ENCODE data around the gene B4GALT5. TPM values are rescaled to one million over a fixed set of nuclear protein-coding genes. Genes with fewer than 3 reads are reported as not detected.
"Not testable (repeated sequence)": the region's sequence is repeated elsewhere in the genome, so short reads cannot be mapped to it uniquely, and the experiment has no call there.

Gene B4GALT5
- polyA plus RNA-seq, 3 donors: 50.0 to 56.4 (median 50.1) TPM

- no peak for DNase-seq (ENCODE audit: low read depth in 3 of 3, low spot score in 2 of 3)
Measured at GRCh38 chr20:49633023-49633422, 80.7 kb downstream of the B4GALT5 start.

- DNase-seq (ENCODE audit: low read depth in 3 of 3, low spot score in 2 of 3): no peak
Measured at GRCh38 chr20:49631856-49632418, 81.7 kb downstream of the B4GALT5 start.

GRCh38 chr20:49631061-49631716, 82.5 kb downstream of the B4GALT5 start:
- DNase-seq (ENCODE audit: low read depth in 3 of 3, low spot score in 2 of 3): no peak

DNA sequence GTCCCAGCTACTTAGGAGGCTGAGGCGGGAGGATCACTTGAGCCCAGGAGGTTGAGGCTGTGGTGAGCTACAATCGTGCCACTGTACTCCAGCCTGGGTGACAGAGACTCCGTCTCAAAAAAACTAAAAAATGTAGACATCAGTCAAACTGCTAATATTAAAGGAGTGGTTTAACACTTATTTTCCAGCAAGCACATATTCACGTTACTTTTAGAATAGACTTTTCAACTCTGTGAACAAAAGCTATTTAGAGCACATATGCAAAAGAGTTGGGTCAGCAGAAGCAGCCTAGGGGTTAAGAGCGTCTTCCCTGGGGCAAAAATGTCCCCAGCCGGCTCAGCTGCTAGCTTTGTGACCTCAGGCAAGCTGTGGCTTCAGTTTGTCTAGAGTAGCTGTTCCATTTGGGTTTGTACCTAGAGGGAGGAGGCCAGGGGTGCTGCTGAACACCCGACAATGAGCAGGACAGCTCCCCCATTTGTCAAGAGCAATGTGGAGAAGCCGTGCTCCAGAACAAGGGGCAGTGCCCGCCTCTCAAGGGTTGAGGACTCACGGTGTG, 83.2 kb downstream of the B4GALT5 start:
- no peak for DNase-seq (ENCODE audit: low read depth in 3 of 3, low spot score in 2 of 3)

DNA sequence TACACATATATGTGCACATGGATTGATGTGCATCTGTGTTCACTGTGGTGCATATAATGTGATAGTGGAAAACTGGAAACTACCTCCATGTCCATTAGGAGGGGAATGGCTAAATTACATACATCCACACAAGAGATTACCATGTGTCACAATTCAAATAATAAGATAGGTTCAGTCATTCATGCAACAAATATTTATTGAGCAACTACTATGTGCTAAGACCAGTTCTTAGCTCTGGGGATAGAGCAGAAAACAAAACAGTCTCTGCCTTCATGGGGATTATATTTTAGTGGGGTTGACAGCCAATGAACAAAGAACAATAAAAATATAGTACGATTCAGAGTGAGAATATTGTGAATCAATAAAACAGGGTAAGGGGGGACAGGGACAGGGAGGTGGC, 84.1 kb downstream of the B4GALT5 start:
- DNase-seq (ENCODE audit: low read depth in 3 of 3, low spot score in 2 of 3): no peak

- not testable (repeated sequence) for DNase-seq (ENCODE audit: low read depth in 3 of 3, low spot score in 2 of 3)
Measured at GRCh38 chr20:49628280-49628679, 85.4 kb downstream of the B4GALT5 start.

DNA sequence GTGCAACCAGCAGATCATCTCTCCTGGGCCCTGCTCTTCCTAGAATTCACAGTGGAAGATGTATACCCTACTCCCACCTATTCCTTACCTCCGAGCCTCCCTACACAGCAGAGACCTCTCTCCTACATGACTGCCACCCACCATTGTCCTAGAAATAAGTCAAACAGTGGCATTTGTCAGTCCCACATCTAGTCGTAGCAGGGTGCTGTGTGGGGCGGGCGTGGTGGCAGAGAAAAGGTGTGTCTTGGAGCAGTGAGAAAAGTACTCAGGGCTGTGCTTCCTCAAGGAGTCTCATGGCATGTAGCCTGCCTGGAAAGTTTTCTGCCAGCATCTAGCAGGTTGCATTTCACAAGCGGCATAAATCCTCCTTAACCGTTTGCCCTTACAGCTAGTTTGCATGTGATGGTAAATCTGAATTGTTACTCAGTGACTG, 86.3 kb downstream of the B4GALT5 start:
- DNase-seq (ENCODE audit: low read depth in 3 of 3, low spot score in 2 of 3): no peak

- not testable (repeated sequence) for DNase-seq (ENCODE audit: low read depth in 3 of 3, low spot score in 2 of 3)
Measured at GRCh38 chr20:49624988-49625387, 88.7 kb downstream of the B4GALT5 start.

DNA sequence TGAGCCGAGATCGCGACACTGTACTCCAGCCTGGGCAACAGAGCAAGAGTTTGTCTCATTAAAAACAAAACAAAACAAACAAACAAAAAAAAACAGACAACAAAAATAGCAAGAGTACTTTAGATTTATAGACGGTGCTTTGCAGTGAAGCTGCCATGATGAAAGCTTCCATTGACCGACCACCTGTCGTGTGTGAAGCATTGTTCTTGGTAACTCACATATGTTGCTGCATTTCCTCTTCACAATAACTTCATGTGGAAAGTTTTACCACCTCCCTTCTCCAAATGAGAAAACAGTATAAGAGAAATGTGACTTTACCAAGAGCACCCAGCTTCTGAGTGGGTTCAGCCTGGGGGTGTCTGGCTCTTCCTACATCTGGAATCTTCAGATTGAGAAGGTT, 89.4 kb downstream of the B4GALT5 start:
- DNase-seq (ENCODE audit: low read depth in 3 of 3, low spot score in 2 of 3): no peak

GRCh38 chr20:49622243-49622642, 91.4 kb downstream of the B4GALT5 start:
- DNase-seq (ENCODE audit: low read depth in 3 of 3, low spot score in 2 of 3): no peak

DNA sequence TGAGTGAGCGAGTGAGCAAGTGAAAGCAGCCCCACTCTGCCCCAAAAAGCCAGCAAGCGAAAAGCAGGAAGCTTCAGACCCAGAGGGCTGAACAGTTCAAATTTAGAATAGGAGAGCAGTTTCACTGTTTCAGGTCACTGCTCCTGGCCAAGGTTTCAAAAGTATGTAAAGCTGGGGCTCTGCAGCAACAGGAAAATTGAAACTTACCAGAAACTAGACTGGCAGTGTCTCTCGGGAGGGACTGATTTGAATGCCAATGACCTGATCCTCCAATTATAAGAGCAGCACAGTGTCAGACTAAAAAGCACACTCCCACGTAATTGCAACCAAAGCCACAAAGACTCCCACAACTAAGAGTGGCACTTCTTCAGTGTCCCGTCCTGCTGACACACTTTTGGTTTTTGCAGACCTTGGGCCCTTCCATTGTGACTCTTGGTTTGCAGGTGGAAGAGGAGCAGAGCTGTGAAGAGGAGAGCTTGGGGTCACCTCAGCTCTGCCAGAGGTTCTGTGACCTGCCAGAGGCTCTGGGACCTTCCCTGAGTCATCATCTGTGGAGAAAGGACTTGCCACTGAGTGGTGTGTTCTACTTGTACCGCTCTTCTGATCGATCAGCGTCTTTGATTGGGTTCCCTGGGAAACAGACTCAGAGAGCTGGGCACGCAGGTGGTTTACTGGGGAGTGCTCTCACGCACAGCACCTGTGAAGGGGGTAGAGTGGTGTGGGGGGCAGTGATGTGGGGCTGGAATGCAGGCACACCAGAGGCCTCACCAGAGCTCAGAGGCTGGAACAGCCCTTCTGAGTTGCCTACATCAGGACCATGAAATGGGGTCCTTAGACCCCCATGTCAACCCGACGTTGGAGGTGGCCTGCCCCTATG, 93.1 kb downstream of the B4GALT5 start:
- no peak for DNase-seq (ENCODE audit: low read depth in 3 of 3, low spot score in 2 of 3)

- DNase-seq (ENCODE audit: low read depth in 3 of 3, low spot score in 2 of 3): no peak
Measured at GRCh38 chr20:49619113-49620048, 94.3 kb downstream of the B4GALT5 start.

DNA sequence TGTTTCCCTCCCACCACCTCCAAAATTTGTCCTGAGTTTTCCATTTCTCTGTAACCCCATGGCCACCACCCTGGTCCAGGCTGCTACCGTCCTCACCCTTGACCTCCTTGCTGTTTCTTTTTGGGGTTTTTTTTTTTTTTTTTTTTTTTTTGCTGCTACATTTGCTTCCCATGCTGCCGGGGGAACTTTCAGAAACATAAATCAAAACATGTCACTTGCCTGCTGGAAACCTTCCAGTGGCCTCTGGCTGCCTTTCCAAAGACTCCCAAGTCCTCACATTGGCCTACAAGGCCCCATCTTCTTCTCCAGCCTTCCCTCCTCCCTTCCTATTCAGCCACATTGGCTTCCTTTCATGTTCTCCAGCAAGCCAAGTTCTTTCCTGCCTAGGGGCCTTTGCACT, 95.4 kb downstream of the B4GALT5 start:
- no peak for DNase-seq (ENCODE audit: low read depth in 3 of 3, low spot score in 2 of 3)

DNA sequence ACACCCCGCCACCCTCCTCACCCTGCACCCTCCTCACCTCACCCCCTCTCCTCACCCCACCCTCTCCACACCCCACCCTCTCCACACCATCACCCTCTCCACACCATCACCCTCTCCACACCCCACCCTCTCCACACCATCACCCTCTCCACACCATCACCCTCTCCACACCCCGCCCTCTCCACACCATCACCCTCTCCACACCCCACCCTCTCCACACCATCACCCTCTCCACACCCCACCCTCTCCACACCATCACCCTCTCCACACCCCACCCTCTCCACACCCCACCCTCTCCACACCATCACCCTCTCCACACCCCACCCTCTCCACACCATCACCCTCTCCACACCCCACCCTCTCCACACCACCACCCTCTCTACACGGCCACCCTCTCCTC, 96.3 kb downstream of the B4GALT5 start:
- DNase-seq (ENCODE audit: low read depth in 3 of 3, low spot score in 2 of 3): not testable (repeated sequence)

GRCh38 chr20:49616154-49617007, 97.3 kb downstream of the B4GALT5 start:
- DNase-seq (ENCODE audit: low read depth in 3 of 3, low spot score in 2 of 3): no peak

GRCh38 chr20:49615401-49616153, 98.1 kb downstream of the B4GALT5 start:
- DNase-seq (ENCODE audit: low read depth in 3 of 3, low spot score in 2 of 3): no peak

DNA sequence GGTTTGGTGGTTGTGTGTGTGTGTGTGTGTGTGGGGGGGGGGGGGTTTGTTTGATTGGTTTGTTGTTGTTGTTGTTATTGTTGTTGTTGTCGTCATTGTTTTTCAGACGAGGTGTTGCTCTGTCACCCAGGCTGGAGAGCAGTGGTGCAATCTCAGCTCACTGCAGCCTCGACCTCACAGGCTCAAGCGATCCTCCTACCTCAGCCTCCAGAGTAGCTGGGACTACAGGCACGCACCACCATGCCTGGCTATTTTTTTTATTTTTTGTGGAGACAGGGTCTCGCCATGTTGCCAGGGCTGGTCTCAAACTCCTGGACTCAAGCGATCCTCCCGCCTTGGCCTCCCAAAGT, 98.7 kb downstream of the B4GALT5 start:
- not testable (repeated sequence) for DNase-seq (ENCODE audit: low read depth in 3 of 3, low spot score in 2 of 3)

- DNase-seq (ENCODE audit: low read depth in 3 of 3, low spot score in 2 of 3): no peak
Measured at GRCh38 chr20:49614338-49615050, 99.2 kb downstream of the B4GALT5 start.
